AG10803 (cell line): ENCODE data around the gene MLF2.

Source experiments
- DNase-seq: peaks from one replicate; pipeline ENCODE4 v3.0.0; 2010; ENCODE audit warnings: low read depth
- H3K4me3 ChIP-seq: 2 replicates; pipeline ENCODE4 v1.5.1; 2011; ENCODE audit warnings: mild to moderate bottlenecking, low read length, control low read depth
- CTCF ChIP-seq: conservative IDR thresholded peaks from 2 replicates; pipeline ENCODE4 v1.5.1; 2011; ENCODE audit warnings: mild to moderate bottlenecking, low read length, control low read depth, inconsistent platforms

Gene MLF2

GRCh38 chr12:6783828-6784227 is 30.9 kb upstream of the MLF2 start:
- no peak overlapping the region for H3K4me3 ChIP-seq
- no peak for DNase-seq
- TF ChIP-seq CTCF: no peak

- no peak for TF ChIP-seq CTCF
- no peak for DNase-seq
- H3K4me3 ChIP-seq: no peak overlapping the region
Observed at GRCh38 chr12:6782850-6783566, 30.1 kb upstream of the MLF2 start.

GRCh38 chr12:6782119-6782518 is 29.2 kb upstream of the MLF2 start:
- DNase-seq: no peak
- H3K4me3 ChIP-seq: no peak overlapping the region
- TF ChIP-seq CTCF: no peak

- TF ChIP-seq CTCF: no peak
- no peak for DNase-seq
- H3K4me3 ChIP-seq: no peak overlapping the region
Observed at GRCh38 chr12:6780573-6780972, 27.6 kb upstream of the MLF2 start.

- H3K4me3 ChIP-seq: no peak overlapping the region
- TF ChIP-seq CTCF: no peak
- no peak for DNase-seq
Observed at GRCh38 chr12:6779708-6780432, 26.9 kb upstream of the MLF2 start.

GRCh38 chr12:6778574-6779550 is 25.9 kb upstream of the MLF2 start:
- H3K4me3 ChIP-seq: peak overlapping the region; percentile 55
- DNase-seq: peak; percentile 92
- peak; percentile 92 for TF ChIP-seq CTCF
